Kidney epithelial cell (primary cell): ENCODE measurements around the gene S100G. TPM values are rescaled to one million over a fixed set of nuclear protein-coding genes. Genes with fewer than 3 reads are reported as not detected.

Source experiments
- DNase-seq: peaks from one replicate; pipeline ENCODE4 v3.0.0-alpha.2; 2010; ENCODE audit warnings: low read depth
- H3K27me3 ChIP-seq: 2 replicates; pipeline ENCODE4 v1.6.0; 2011; ENCODE audit warnings: low read length; ENCODE audit not compliant: control insufficient read depth, insufficient read depth
- H3K36me3 ChIP-seq: 2 replicates; pipeline ENCODE4 v1.5.1; 2011; ENCODE audit warnings: low read length; ENCODE audit not compliant: control insufficient read depth, insufficient read depth
- H3K4me3 ChIP-seq: 2 replicates; pipeline ENCODE4 v1.5.1; 2011; ENCODE audit warnings: low read depth, mild to moderate bottlenecking, control low read depth, low read length
- CTCF ChIP-seq: IDR thresholded peaks from 2 replicates; pipeline ENCODE4 v1.5.1; 2011; ENCODE audit warnings: mild to moderate bottlenecking, moderate library complexity, low read length, control low read depth, inconsistent platforms; ENCODE audit not compliant: insufficient read depth, poor library complexity, severe bottlenecking
- total RNA-seq: library from RNA; depleted of rRNA; stranded (reverse); fragments of >200 nt; gene quantifications from 2 replicates; pipeline ENCODE4 v1.2.3, GENCODE V29; 2015

Gene S100G
- total RNA-seq, 1 donor from 2014 or later = not detected

GRCh38 chrX:16678689-16679088, 28.7 kb downstream of the S100G start:
- TF ChIP-seq CTCF = no peak
- Histone ChIP-seq H3K36me3 (peaks cover 2% of the 10 kb centered on the region), H3K4me3 (no peak overlapping the region), H3K27me3 (no peaks in the 10 kb centered on the region)
- no peak for DNase-seq

- no peak for TF ChIP-seq CTCF
- H3K27me3 ChIP-seq = no peaks in the 10 kb centered on the region
- H3K36me3 ChIP-seq = peaks cover 2% of the 10 kb centered on the region
Measured at GRCh38 chrX:16683007-16683664, 33.2 kb downstream of the S100G start.

GRCh38 chrX:16687514-16687913, 37.6 kb downstream of the S100G start:
- no peak overlapping the region for H3K4me3 ChIP-seq
- TF ChIP-seq CTCF = no peak
- H3K27me3 ChIP-seq = no peaks in the 10 kb centered on the region
- DNase-seq = no peak
- H3K36me3 ChIP-seq = peaks cover under 1% of the 10 kb centered on the region

More at GRCh38 chrX:16683007-16683664, 33.2 kb downstream of the S100G start:
- no peak overlapping the region for H3K4me3 ChIP-seq
- DNase-seq = no peak

GRCh38 chrX:16695079-16695676, 45.2 kb downstream of the S100G start:
- peak; percentile 89 for TF ChIP-seq CTCF
- no peak overlapping the region for H3K4me3 ChIP-seq
- no peaks in the 10 kb centered on the region for H3K27me3 ChIP-seq
- no peaks in the 10 kb centered on the region for H3K36me3 ChIP-seq
- DNase-seq = no peak

GRCh38 chrX:16696956-16697355, 47.0 kb downstream of the S100G start:
- no peak for DNase-seq
- no peaks in the 10 kb centered on the region for H3K36me3 ChIP-seq
- no peak for TF ChIP-seq CTCF
- H3K27me3 ChIP-seq = no peaks in the 10 kb centered on the region
- no peak overlapping the region for H3K4me3 ChIP-seq

- no peak for DNase-seq
- no peaks in the 10 kb centered on the region for H3K36me3 ChIP-seq
- no peak for TF ChIP-seq CTCF
Measured at GRCh38 chrX:16699389-16699788, 49.4 kb downstream of the S100G start.

More at GRCh38 chrX:16699389-16699788, 49.4 kb downstream of the S100G start:
- Histone ChIP-seq H3K27me3 (no peaks in the 10 kb centered on the region), H3K4me3 (no peak overlapping the region)
